Activated CD4-positive, alpha-beta T cell treated with anti-CD3 and anti-CD28 coated beads, Interleukin-2, amount 50 U/mL, for 24 hours (primary cell): ENCODE results near the gene OR4F29.
"Not testable (repeated sequence)": the region's sequence is repeated elsewhere in the genome, so short reads cannot be mapped to it uniquely, and the experiment has no call there.

ENCODE experiments used
- DNase-seq, 2 donors: peaks; one replicate each; pipeline ENCODE4 v3.0.0-alpha.2; 2020; ENCODE audit warnings: low read depth in 1 of 2, low spot score in 1 of 2

The OR4F29 gene

GRCh38 chr1:451578-451977 is at the start of gene OR4F29:
Gene OR4F29 (minus strand): TSS chr1:451678. CDS start chr1:451678, 0 bp downstream.
- DNase-seq = not testable (repeated sequence)
